Glomerular visceral epithelial cell (primary cell): ENCODE results near the gene WDR54.
A peak's percentile ranks its signal among the peaks of the same experiment; 100 is the strongest.

Experiments
- DNase-seq: peaks from one replicate; pipeline ENCODE4 v3.0.0-alpha.2; 2016; ENCODE audit errors: extremely low spot score

The WDR54 gene, protein sequence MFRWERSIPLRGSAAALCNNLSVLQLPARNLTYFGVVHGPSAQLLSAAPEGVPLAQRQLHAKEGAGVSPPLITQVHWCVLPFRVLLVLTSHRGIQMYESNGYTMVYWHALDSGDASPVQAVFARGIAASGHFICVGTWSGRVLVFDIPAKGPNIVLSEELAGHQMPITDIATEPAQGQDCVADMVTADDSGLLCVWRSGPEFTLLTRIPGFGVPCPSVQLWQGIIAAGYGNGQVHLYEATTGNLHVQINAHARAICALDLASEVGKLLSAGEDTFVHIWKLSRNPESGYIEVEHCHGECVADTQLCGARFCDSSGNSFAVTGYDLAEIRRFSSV

DNA sequence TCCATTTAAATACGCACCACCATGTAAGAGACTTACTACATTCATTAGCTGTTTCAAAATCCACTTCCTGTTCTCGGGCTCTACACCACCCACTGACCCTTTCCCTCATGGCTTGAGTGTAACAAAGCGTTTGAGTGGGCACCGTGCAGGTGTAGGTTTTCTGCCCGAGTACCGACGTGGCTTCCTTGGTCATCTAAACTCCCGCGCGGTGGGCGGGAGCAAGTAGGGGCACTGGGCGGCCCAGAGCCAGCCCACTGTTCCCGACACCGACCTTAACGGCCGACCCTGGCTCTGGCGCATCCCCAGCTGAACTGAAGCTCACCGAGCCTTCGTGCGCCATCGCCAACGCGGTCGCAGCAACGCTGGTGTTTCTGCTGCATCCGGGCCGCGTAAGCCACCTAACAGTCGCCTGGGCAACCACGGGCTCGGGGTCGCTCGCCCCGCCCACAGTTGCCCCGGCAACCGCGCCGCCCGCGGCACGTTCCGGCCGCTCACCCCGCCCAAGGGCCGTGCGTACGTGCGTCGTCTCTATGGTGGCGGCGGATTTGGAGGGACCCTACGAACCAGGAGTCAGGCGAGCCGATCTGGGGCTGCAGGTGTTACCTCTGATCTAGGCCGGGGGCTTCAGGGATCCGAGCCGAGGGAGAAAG, at the start of gene WDR54, which contains the start of gene C2orf81:
Gene WDR54 (plus strand): TSS at position 510 of the 650 bp plus-strand sequence. CDS start 424 bp downstream, outside the sequence.
Gene C2orf81 (minus strand): TSS at position 399 of the 650 bp plus-strand sequence. CDS start 59 bp downstream, at position 340.
- peak; percentile 89 for DNase-seq

DNA sequence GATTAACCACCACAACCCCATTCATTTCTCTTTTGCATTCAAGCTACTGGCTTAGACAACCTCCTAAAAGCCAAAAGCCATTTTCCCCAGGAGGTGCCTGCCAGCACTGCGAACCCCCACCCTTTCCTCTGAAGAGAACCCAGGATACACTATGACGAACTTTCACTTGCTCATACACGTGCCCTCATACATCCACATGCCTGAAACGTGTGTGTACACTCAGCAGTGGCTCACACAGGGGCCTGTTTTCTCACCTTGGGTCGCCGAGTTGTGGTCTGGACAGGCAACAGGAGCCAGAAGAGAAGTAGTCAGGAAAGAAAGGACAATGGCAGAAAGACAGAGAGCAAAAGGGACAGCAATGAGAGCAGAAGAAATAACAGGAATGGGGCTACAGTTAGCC, 48.9 kb upstream of the WDR54 start:
- DNase-seq, result no peak

DNA sequence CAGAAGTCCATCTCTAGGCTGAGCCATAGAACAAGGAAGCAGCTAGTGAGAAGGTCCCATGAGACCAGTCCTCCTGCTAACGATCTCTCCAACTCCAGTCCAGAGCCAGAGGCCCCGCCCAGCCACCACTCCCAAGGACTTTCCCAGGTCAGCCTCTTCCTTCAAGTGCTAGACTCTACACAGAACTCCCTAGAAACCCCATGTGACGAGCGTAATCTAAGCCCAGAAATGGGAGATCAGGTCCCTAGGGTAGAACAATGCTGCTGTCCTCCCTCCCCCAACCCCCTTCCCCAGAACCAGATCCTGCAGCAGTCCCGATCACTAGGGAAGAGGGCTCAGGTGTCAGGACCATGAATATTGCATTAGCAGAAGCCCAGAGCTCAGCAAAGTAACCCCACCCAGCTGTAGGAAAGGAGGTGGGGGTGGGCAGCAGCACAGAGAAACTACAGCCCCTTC, 48.3 kb upstream of the WDR54 start:
- no peak for DNase-seq

- no peak for DNase-seq
Observed at GRCh38 chr2:74373985-74374384, 47.5 kb upstream of the WDR54 start.

DNA sequence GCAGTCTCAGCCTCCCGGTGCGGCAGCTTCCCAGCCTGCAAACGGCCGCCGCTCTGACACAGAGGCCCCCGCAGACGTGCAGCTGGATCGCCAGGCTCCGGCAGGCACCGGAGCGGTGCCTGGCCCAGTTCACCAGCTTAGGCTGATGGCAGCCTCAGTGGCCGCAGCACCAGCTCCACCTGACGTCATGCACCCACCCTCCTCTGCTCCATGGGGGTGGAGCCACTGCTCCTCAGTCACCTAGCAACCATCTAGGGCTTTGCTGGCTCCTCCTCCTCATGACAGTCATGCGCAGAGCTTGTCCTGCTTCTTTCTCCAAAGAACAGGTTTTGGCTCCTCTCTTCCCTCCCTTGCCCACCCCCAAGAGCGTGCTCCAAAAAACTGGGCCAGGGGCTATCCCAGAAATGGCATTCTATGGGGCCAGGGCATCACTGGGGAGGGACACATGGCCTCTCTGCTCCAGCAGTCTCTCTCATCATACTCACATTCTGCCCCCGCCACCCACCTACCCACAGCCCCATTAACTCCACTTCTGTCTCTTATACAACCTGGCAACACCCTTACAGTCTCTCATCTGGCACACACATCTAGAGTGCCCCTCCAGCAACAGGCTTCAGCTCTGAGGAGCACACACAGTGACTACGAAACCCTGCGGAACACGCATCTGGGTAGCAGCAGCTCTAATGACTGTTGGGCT, 46.9 kb upstream of the WDR54 start:
- DNase-seq, result no peak

GRCh38 chr2:74375838-74376237, 45.7 kb upstream of the WDR54 start:
- no peak for DNase-seq

GRCh38 chr2:74378007-74378406, 43.5 kb upstream of the WDR54 start:
- no peak for DNase-seq

GRCh38 chr2:74379851-74380789, 41.4 kb upstream of the WDR54 start, which contains the start of gene DCTN1:
Gene DCTN1 (minus strand): TSS chr2:74380311. CDS start chr2:74380037, 274 bp downstream.
- peak; percentile 39 for DNase-seq

GRCh38 chr2:74381751-74382150, 39.8 kb upstream of the WDR54 start:
- no peak for DNase-seq

DNA sequence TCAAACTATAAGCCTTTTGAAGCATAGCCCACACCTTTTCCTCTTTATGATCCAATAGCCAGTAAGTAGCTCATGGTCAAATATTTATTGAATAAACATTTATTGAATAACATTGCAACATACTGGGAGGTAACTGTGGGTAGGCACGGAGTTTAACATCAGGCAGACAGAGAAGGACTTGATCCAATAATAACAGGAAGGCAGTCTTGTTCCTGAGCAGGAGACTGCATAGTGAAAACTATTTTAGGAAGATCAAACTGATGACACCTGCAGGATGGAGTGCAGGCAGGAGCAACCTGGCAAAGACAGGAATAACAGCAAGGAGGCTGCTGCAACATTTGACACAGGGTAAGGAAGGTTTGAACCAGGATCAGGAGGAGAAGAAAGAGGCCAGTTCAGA, 38.3 kb upstream of the WDR54 start:
- DNase-seq, result no peak

DNA sequence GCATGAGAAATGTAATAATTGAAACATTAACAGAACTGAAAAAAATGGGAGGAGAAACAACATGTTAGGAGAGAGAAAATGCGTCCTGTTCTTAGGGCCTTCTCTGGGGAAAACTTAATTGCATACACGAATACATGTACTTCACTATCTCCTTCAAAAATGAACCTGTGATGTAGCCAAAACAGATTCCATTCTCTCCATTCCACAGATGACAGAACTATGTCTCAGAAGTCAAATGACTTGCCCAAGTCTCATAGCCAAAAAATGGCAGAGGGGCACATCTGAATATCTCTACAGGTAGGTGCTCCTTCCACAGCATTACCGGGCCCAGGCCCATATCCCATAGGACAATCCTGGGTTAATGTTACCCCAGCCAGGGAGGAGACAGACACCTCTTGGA, 37.5 kb upstream of the WDR54 start:
- DNase-seq, result no peak

GRCh38 chr2:74385396-74385795, 36.1 kb upstream of the WDR54 start:
- no peak for DNase-seq

- no peak for DNase-seq
Observed at GRCh38 chr2:74387346-74387745, 34.2 kb upstream of the WDR54 start.

GRCh38 chr2:74390606-74391005, 30.9 kb upstream of the WDR54 start:
- no peak for DNase-seq

DNA sequence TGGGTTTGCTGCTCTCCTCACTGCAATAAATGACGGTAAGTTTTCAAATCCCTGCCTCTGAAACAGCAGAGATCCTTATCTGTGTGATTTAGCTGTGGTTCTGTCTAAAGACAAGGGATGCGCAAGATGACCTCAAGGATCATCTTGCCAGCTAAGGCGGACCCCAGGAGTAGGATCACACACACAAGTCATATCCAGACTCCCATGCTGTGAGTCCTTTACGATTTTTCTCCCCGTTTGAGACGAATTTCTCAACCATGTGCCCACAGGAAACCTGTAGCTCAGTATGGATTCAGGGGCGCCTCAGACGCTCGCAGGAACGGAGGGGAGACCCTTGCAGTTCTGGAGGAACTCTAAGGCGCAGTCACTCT, 30.3 kb upstream of the WDR54 start:
- peak; percentile 12 for DNase-seq

- DNase-seq, result peak; percentile 89
Observed at GRCh38 chr2:74391580-74392448, 29.7 kb upstream of the WDR54 start.

GRCh38 chr2:74392449-74392743, 29.1 kb upstream of the WDR54 start:
- DNase-seq, result no peak

DNA sequence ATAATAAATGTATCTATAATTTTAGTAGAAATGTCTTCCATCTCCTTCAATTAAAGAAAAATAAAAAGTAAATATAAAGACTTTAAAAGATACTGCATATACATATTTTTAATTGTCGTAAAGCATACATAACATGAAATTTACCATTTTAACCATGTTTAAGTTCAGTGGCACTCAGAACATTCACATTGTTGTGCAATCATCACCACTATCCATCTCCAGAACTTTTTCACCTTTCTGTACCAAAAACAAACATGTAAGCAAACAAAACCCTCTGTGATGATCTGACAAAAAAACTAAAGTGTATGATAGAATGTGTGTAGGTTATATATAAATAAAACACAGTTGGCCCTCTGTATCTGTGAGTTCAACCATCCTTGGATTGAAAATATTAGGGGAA, 28.0 kb upstream of the WDR54 start:
- no peak for DNase-seq

DNA sequence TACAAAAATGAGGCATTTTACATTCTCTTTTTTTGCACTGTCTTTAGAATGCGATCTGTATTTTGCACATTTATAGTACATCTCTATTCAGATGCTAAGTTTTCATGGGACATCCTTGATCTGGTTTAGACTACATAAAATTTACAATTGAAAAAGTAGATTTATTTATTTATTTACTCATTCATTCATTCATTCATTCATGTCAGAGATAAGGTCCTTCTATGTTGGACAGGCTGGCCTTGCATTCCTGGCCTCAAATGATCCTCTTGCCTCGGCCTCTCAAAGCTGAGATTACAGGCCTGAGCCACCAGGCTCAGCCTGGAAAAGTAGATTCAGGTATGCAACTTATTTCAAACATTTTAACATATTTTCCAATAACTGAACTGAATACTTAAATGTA, 25.4 kb upstream of the WDR54 start:
- DNase-seq, result no peak

DNA sequence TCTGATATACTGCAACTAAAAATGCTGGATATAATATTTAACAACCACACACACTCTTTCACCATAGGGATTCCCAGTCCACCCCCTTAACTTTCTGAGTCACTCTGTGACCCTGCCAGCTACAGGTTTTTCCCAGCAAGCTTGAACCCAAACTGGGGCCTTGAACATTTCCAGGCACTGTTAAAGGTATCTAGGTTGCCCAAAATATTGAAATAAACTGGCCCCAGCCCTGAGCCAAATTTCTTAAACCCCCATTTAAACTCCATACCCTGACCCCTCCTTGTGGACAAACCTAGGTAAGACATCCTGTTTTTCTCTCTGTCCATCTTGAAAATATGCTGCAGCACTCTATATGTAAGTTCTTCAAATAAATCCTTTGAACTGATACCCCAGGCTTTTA, 21.7 kb upstream of the WDR54 start:
- peak; percentile 21 for DNase-seq

DNA sequence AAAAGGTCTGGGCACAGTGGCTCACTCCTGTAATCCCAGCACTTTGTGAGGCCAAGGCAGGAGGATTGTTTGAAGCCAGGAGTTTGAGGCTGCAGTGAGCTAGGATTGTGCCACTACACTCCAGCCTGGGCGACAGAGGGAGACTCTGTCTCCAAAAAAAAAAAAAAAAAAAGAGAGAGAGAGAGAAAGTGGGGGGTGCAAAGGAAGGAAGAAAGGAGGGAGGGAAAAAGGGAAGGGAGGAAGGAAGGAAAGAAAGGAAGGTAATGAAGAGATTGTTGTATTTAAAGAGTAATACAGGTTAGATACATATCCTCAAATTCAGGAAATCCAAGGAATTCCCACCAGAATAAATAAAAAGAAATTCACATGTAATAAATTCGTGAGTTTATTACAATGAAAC, 19.6 kb upstream of the WDR54 start:
- DNase-seq, result no peak
